ENCODE data around the gene RADIL. TPM values are rescaled to one million over a fixed set of nuclear protein-coding genes. Genes with fewer than 3 reads are reported as not detected.
A peak's percentile ranks its signal among the peaks of the same experiment; 100 is the strongest.
"Not testable (repeated sequence)": the region's sequence is repeated elsewhere in the genome, so short reads cannot be mapped to it uniquely, and the experiment has no call there.

The RADIL gene
- total RNA-seq, 1 experiment from 2014 or later, result not detected

DNA sequence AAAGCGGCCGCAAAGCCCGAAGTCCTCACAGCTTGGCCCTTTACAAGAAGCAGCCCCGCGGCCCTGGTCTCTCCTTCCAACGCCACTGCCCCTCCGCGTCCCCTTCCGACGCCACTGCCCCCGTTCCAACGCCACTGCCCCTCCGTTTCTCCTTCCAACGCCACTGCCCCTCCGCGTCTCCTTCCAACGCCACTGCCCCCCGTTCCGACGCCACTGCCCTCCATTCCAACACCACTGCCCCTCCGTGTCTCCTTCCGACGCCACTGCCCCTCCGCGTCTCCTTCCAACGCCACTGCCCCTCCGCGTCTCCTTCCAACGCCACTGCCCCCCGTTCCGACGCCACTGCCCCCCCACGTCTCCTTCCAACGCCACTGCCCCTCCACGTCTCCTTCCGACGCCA, 75.0 kb downstream of the RADIL start:
- no peak for DNase-seq (ENCODE audit: low read depth)

DNA sequence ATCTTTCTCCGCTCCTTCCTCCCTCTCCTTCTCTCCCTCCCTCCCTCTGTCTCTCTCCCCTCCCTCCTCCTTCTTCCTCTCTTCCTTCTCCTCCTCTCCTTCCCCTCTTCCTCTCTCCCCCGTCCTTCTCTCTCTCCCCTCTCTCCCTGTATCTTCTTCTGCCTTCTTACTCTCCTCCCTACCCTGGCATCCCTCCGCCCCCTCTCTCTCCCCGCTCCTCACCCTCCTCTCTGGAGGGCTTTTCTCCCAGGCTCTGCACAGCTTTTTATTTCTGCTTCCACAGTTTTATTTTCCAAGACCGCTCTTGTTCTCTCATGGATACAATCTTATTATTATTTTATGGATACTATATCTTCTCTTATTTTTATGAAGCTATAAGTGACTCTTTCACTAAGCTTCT, 75.5 kb downstream of the RADIL start:
- DNase-seq (ENCODE audit: low read depth), result no peak

DNA sequence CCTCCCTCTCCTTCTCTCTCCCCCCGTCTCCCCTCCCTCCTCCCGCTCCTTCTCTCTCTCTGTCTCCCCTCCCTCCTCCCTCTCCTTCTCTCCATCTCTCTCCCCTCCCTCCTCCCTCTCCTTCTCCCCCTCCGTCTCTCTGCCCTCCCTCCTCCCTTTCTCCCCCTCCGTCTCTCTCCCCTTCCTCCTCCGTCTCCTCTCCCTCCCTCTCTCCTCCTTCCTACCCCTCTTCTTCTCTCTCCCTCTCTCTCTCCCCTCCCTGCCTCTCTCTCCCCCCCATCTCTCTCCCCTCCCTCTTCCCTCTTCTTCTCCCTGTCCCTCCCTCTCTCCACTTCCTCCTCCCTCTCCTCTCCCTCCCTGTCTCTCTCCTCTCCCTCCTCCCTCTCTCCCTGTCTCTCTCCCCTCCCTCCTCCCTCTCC, 75.9 kb downstream of the RADIL start:
- DNase-seq (ENCODE audit: low read depth), result no peak

DNA sequence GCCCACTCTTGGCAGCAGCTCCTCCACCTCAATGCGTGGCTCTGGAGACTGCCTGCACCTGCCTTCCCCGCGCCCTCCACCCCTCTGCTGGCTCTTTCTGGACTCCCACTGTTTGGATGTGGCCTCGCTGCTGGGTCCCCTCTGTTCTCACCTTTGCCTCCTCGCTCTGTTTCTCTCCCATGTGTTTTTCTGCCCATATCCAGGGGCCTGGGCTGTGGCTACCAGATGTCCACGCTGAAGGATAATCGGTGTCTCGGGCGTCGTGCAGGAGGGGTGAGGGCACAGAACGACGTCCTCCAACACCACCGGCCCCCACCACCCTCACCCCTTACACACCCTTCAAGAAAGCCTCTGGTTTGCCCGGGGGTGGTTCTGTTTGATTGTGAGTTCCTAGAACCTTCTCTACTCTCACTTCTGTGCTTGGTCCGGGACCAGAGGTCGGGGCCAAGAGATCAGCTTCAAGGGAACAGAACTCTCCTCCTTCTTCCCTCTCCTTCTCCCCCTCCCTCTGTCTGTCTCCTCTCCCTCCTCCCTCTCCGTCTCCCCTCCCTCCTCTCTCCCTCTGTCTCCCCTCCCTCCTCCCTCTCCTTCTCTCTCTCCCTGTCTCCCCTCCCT, 76.4 kb downstream of the RADIL start:
- DNase-seq (ENCODE audit: low read depth), result no peak

DNA sequence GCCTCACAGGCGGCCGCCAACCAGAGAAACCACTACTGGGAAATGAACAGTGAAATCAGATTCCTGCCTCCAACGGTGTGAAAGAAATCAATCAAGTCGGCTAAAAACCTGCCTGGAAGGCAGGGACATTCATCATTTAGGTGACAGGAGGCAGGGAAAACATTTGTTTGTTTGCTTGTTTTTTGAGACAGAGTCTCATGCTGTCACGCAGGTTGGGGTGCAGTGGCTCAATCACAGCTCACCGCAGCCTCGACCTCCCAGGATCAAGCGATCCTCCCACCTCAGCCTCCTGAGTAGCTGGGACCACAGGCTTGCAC, 77.6 kb downstream of the RADIL start:
- no peak for DNase-seq (ENCODE audit: low read depth)

DNA sequence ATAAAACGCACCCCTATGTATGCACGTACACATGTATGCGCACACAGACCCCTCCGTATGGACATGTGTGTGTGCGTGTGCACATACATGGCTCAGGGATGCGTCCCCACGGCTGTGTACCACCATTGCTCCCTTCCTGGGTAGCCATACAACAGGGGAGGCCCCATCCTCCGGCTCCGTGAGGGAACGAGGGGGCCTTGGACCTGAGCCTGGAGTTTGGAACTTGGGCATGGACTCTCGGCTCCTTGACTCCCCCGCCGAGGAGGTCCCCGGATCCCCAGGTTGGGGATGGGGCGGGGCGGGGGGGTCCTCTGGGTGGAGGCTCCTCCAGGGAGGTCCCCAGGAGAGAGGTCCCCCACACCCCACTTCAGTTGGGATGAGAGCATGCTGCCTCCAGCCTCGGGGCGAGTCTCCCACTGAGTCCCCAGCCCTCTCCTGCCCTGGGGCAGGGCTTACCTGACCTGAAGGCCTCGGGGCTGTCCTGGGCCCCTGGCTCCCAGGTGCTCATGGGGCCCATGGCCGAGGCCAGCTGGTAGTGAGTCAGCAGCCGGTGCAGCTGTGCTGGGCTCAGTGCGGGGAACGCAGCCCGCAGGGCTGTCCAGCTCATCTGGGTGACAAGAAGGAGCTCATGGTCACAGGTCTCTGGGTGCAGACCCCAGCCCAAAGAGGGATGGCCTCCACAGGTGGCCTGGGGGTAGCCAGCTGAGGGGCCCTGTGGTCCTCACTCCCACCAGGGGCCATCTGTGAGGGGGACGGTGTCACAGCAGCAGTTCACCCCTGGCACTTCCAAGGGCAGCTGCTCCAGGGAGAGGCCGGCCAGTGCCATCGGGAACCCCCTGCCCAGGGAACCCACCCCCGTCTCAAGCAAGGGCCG, 78.2 kb downstream of the RADIL start:
- DNase-seq (ENCODE audit: low read depth), result no peak

DNA sequence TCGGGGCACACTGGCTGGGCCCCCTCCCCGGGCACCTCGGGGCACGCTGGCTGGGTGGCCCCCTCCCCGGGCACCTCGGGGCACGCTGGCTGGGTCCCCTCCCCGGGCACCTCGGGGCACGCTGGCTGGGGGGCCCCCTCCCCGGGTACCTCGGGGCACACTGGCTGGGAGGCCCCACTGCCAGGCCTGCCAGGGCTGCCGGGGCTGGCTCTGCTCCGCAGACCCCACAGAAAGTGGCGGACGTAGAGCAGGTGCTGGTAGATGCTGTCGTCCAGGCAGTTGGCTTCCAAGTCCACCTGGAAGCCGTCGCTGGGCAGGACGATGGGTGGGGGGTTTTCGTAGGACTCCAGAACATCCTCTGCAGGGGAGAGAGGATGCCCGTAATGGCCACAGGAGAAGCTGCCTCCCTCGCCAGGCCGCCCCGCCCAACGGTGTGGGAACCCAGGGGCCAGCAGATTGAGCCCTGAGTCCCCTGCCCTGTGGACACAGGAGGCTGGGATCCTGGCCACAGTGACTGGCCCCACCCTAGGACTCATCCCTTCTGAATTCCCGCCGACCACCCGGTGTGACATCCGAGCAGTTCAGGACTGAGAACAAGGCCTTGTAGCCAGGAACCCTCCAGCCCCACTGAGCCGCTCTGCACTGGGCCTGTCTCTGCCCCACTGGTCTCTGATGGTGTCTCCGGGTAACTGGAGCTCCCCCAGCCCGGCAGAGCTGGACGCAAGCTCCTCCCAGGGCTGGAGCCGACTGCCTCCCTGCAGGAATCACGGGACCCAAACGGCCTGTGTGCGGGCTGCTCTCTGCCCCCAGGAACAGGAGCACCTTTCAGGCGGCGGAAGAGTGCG, 79.9 kb downstream of the RADIL start:
- DNase-seq (ENCODE audit: low read depth), result peak; percentile 27

DNA sequence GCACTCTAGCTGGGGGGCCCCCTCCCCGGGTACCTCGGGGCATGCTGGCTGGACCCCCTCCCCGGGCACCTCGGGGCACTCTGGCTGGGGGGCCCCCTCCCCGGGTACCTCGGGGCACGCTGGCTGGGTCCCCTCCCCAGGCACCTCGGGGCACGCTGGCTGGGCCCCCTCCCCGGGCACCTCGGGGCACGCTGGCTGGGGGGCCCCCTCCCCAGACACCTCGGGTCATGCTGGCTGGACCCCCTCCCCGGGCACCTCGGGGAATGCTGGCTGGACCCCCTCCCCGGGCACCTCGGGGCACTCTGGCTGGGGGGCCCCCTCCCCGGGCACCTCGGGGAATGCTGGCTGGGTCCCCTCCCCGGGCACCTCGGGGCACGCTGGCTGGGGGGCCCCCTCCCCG, 80.9 kb downstream of the RADIL start:
- not testable (repeated sequence) for DNase-seq (ENCODE audit: low read depth)

DNA sequence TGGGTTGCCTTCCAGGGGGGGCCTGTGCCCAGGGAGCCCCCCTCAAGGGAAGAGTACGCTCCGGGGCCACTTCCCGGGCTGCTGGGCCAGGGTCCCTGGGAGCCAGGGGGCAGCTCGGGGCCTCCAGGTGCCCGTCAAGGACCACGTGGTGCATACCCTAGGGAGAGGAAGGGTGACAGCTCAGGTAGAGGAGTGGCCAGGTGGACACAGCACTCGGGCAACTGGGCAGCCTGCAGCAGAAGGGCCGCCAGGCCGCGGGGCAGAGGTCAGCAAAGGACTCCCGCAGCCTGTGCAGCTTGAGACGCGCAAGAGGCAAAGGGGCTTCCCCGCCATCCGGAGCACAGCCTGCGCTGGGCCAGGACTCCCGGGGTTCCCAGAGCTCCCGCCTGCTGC, 81.7 kb downstream of the RADIL start:
- no peak for DNase-seq (ENCODE audit: low read depth)

DNA sequence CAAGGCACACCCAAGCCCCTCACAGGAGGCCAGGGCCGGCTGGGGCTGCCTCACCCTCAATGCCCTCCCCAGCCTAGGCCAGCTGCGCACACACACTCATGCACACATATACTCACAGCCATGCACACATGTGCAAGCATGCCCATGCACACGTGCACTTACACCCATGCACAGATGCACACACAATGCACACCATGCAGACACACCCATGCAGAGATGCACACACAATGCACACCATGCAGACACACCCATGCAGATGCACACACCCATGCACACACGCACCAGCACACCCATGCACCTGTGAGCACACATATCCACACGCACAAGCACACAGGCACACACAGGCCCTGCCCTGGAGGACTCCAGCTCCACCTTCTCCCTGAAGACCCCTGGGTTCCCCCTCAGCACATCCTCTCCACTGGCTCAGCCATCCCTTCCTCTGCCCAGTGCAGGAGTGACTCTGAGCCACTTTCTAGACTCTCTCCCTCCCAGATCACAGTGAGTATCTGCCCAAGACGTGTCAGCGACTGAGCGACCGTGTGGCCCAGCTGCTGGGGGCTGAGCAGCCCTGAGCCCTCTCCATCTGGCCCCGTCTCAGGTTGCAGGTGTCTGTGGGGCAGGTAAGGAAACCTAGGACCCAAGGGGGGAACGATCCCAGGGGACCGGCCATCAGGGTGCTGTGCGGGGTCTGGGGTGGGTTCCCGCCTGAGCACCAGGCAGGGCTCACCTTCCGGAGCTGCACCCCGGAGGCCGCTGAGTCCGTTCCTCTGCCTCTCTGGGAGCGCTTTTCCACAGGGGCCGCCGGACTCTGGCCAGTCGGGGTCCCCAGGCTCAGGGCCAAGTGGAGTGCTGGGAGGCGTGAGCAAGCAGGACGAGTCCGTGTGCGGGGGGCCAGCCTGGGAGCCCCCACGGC, 82.3 kb downstream of the RADIL start:
- no peak for DNase-seq (ENCODE audit: low read depth)

DNA sequence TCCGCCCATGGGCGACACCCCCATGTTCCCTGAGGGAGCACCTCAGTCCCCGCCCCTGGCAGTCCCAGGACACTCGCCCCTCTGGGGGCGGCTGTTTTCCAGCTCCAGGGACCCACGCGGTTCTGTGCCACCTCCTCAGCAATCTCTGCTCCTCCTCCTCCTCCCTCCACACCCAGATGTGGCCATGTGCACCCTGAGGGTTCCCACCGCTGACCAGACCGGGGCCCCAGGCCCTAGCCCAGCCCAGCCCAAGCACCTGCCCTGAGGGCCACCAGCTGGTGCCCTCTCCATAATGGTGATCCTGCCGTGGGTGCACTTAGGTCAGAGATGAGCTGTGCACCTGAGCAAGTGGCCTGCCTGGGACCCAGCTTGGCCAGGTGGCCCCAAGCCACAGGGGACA, 83.0 kb downstream of the RADIL start:
- DNase-seq (ENCODE audit: low read depth), result no peak

DNA sequence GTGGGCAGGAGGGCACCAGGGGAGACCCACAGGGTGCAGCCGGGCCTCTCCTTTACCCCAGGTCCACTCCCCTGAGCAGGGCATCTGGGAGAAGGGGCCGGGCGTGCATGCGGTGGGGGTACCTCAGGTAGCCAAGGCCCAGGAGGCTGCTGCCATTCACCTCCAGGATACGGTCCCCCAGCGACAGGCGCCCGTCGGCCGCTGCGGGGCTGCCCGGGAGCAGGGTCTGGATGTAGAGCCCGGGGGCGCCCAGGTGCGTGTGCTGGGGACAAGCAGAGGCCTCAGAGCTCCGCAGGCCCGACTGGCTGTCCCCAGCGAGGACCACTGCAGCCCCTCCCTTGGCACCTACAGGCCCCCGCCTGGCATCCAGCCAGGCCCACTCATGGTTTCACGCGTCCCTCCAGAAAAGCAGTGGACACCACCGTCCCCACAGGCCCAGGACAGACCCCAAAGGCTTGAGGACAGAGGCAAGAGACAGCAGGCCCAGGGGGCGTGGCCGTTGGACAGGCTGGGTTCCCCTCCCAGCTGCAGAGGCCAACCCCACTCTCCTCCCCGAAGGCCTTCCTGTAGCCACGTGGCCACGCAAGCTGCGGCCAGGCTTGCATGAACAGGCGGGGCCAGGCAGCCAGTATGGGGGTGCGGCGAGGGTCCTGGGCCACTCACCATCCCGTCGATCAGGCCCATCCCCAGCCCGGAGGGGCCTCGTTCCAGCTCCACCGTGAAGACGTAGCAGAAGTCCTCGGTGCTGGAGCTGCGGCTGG, 83.8 kb downstream of the RADIL start:
- no peak for DNase-seq (ENCODE audit: low read depth)

DNA sequence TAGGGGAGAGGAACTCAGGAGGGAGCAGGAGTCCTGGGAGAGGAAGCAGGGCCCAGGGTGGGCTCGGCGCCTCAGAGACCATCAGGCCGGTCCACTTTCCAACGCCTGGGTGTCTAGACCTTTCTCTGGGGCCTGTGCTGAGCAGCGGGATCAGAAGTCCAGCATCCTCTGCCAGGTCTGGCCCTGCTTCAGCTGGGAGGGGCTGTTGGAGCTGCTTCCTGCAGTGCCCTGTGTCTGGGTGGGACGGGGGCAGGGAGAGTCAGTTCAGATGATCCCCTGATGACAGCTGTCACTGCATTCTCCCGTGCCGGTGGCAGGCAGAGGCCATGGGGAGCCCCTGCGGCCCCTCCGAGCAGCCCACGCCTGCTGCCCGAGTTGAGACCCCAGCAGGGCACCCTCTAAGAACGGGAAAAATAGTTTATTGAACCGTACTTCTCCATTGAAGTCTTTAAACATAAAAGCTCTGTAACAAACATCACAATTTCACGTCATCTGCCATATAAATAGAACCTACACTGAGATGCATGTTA, 84.7 kb downstream of the RADIL start:
- no peak for DNase-seq (ENCODE audit: low read depth)

DNA sequence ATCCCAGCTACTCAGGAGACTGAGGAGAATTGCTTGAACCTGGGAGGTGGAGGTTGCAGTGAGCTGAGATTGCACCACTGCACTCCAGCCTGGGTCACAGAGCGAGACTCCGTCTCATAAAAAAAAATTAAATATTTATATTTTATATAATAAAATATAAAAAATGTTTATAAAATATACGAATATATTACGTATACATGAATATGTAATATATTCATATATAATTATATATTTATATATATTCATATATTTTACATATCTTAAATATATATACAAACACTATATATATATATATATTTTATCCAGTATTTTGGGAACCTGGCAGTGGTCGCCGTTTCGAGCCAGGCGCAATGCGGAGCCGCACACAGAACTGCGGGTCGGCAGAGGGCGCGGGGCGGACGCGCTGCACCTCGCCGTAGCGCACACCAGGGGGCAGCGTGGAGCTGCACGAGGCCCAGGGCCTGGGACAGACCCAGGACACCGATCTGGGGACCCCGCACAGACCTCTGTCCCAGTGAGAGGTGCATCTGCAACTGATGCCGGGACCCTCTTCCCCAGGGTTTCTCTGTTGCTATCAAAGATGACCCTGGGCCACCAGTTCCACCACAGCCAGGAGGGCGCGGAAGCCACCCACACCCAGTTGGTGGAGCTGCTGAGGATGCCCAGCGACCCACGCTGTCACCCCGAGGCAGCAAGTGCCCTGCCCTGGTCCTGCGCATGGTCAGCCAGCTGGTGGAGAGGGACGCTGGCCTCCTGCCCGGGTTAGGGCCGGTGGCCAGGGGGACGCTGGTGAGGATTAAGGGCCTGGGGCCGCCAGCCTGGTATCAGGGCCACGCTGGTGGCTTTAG, 85.4 kb downstream of the RADIL start:
- DNase-seq (ENCODE audit: low read depth), result peak; percentile 32

DNA sequence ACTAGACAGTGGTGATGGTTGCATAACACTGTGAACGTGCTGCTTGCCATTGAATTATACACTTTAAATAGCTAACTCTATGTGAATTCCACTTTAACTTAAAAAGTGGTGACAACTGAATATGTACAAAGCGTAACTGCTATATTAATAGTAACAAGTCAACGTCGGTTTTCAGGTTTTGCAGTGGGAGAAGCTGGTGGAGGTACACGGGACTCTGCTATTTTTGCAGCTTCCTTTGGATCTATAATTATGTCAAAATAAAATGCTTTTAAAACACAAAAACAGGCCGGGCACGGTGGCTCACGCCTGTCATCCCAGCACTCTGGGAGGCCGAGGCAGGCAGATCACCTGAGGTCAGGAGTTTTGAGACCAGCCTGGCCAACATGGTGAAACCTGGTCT, 87.1 kb downstream of the RADIL start:
- DNase-seq (ENCODE audit: low read depth), result no peak

DNA sequence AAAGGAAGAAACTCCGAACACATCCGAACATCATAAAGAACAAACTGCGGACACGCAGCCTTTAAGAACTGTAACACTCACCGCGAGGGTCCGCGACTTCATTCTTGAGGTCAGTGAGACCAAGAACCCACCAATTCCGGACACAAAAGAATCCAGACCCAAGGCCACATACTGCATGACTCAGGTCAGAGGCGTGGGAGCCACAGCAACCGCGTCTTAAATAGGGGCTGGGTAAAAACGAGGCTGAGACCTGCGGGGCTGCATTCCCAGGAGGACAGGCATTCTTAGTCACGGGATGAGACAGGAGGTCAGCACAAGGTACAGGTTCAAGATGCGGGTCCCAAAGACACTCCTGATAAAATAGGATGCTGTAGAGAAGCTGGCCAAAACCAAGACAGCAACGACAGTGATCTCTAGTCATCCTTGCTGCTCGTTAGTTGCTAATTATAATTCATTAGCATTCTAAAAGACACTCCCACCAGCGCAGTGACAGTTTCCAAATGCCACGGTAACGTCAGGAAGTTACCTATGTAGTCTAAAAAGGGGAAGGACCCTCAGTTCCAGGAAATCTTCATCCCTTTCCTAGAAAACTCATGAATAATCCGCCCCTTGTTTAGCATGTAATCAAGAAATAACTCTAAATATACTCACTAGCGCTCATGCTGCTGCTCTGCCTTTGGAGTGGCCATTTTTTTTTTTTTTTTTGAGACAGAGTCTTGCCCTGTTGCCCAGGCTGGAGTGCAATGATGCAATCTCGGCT, 88.7 kb downstream of the RADIL start:
- DNase-seq (ENCODE audit: low read depth), result peak; percentile 75

DNA sequence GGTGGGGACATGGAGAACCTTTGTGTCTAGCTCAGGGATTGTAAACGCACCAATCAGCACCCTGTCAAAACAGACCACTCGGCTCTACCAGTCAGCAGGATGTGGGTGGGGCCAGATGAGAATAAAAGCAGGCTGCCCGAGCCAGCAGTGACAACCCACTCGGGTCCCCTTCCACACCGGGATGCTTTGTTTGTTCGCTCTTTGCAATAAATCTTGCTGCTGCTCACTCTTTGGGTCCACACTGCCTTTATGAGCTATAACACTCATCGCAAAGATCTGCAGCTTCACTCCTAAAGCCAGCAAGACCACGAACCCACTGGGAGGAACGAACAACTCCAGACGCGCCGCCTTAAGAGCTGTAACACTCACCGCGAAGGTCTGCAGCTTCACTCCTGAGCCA, 89.3 kb downstream of the RADIL start:
- DNase-seq (ENCODE audit: low read depth), result peak; percentile 26

DNA sequence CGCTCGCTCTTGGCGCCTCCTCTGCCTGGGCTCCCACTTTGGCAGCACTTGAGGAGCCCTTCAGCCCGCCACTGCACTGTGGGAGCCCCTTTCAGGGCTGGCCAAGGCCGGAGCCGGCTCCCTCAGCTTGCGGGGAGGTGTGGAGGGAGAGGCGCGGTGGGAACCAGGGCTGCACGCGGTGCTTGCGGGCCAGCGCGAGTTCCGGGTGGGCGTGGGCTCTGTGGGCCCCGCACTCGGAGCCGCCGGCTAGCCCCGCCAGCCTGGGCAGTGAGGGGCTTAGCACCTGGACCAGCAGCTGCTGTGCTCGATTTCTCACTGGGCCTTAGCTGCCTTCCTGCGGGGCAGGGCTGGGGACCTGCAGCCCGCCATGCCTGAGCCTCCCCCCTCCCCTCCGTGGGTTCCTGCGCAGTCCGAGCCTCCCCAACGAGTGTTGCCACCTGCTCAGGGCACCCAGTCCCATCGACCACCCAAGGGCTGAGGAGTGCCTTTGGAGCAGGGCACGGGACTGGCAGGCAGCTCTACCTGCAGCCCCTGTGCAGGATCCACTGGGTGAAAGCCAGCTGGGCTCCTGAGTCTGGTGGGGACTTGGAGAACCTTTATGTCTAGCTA, 90.0 kb downstream of the RADIL start:
- not testable (repeated sequence) for DNase-seq (ENCODE audit: low read depth)
